HEK293T (cell line): ENCODE results near the gene SRRT.

Experiments
- CTCF ChIA-PET: fragments of 350-600 bp; formaldehyde crosslinking; extraction: SDS; loops from one replicate; lab custom pipeline; 2021; ENCODE audit warnings: antibody characterized with exemption, inconsistent platforms; lab: Yijun Ruan, JAX
- POLR2A ChIA-PET: fragments of 350-600 bp; formaldehyde crosslinking; extraction: SDS; loops from one replicate; lab custom pipeline; 2020; ENCODE audit warnings: antibody characterized with exemption, inconsistent platforms; lab: Yijun Ruan, JAX
- DNase-seq: peaks from one replicate; pipeline ENCODE4 v3.0.0; 2012; ENCODE audit warnings: mixed read lengths; ENCODE audit errors: extremely low spot score
- ARNT ChIP-seq: fragments of 450-650 bp; IDR thresholded peaks from 2 replicates; pipeline ENCODE4 v1.6.1; 2017; ENCODE audit warnings: mild to moderate bottlenecking
- BHLHE40 ChIP-seq: fragments of 450-650 bp; IDR thresholded peaks from 2 replicates; pipeline ENCODE4 v1.6.1; 2016; ENCODE audit warnings: mild to moderate bottlenecking, moderate library complexity, borderline replicate concordance
- CTBP1 ChIP-seq: fragments of 450-650 bp; IDR thresholded peaks from 2 replicates; pipeline ENCODE4 v1.6.1; 2016; ENCODE audit warnings: borderline replicate concordance
- ELF4 ChIP-seq: fragments of 450-650 bp; IDR thresholded peaks from 2 replicates; pipeline ENCODE4 v1.6.1; 2017; ENCODE audit warnings: antibody characterized with exemption
- FOXA1 ChIP-seq: fragments of 450-650 bp; IDR thresholded peaks from 2 replicates; pipeline ENCODE4 v1.6.1; 2016; ENCODE audit warnings: mild to moderate bottlenecking
- FOXK2 ChIP-seq: fragments of 450-650 bp; IDR thresholded peaks from 2 replicates; pipeline ENCODE4 v1.6.1; 2016; ENCODE audit warnings: mild to moderate bottlenecking
- FOXM1 ChIP-seq: fragments of 450-650 bp; IDR thresholded peaks from 2 replicates; pipeline ENCODE4 v1.6.1; 2017; ENCODE audit warnings: mild to moderate bottlenecking, borderline replicate concordance
- HDGF ChIP-seq: fragments of 450-650 bp; IDR thresholded peaks from 2 replicates; pipeline ENCODE4 v1.6.1; 2017; ENCODE audit warnings: antibody characterized with exemption, borderline replicate concordance
- L3MBTL2 ChIP-seq: fragments of 450-650 bp; conservative IDR thresholded peaks from 2 replicates; pipeline ENCODE4 v1.6.1; 2016; ENCODE audit warnings: mild to moderate bottlenecking
- LEF1 ChIP-seq: fragments of 450-650 bp; IDR thresholded peaks from 2 replicates; pipeline ENCODE4 v1.6.1; 2017; ENCODE audit warnings: mild to moderate bottlenecking, borderline replicate concordance
- NFRKB ChIP-seq: fragments of 450-650 bp; IDR thresholded peaks from 2 replicates; pipeline ENCODE4 v1.6.1; 2016; ENCODE audit warnings: mild to moderate bottlenecking, moderate library complexity
- PKNOX1 ChIP-seq: fragments of 450-650 bp; IDR thresholded peaks from 2 replicates; pipeline ENCODE4 v1.6.1; 2016
- SP1 ChIP-seq: fragments of 450-650 bp; IDR thresholded peaks from 2 replicates; pipeline ENCODE4 v1.6.1; 2017
- SUZ12 ChIP-seq: fragments of 450-650 bp; IDR thresholded peaks from 2 replicates; pipeline ENCODE4 v1.6.1; 2016; ENCODE audit warnings: mild to moderate bottlenecking
- TARDBP ChIP-seq: fragments of 450-650 bp; IDR thresholded peaks from 2 replicates; pipeline ENCODE4 v1.6.1; 2016
- ZNF384 ChIP-seq: fragments of 450-650 bp; IDR thresholded peaks from 2 replicates; pipeline ENCODE4 v1.6.1; 2016

SRRT gene

DNA sequence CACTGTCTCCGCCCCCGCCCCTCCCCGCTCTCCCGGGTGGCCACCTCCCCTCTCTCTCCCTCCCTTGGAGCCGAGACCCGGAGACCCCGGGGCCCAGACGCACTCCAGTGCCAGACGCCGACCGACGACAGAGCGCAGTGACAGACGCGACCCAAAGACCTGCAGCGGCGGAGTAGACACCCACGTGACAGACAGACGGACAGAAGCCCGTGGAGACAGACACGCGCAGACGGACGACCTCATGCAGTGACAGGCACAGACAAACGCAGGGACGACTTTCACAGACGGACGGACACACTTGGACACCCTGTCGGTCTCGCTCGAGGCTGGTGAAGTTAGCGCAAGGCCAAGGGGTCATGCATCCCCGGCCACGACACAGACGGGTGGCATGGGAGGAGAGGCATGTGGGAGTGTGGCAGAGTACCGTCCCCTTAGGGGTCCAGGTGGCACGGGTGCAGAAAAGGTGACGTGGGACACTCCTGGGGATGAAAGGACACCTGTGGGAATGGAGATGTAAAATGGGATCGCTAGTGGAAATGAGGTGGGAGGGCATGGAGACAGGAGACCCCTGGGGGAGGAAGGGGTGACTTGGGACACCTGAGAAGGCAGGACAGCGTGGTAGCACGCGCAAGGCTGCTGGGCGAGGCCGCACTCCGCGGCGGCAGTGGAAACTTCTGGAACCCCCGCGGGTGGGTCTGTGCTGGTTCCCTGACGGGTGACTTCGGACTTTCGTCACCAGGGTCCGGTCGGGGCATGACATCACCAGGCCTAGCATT is 21.2 kb downstream of the SRRT start:
- ChIA-PET POLR2A (interaction anchor here (1.9 kb wide), 1 partner anchor 21 kb away, joined by 8 read pairs; the partner anchor contains the start of gene SRRT), CTCF (interaction anchor here (0.6 kb wide), 1 partner anchor 370 kb away, joined by 3 read pairs; no protein-coding TSS in a partner anchor)
- peak; percentile 81 for TF ChIP-seq TARDBP
- TF ChIP-seq BHLHE40, result no peak
- TF ChIP-seq SUZ12, result no peak
- peak; percentile 37; the same call in 1 of the 2 replicates for TF ChIP-seq PKNOX1
- peak; percentile 75 for TF ChIP-seq L3MBTL2
- peak; percentile 61 for DNase-seq

- POLR2A ChIA-PET, result no interaction called here
- TF ChIP-seq SUZ12, result no peak
- 0 out of 2 replicates have a peak, but pooled peaks have one; percentile 52 for TF ChIP-seq TARDBP
- no peak for TF ChIP-seq LEF1
- peak; percentile 71 for TF ChIP-seq L3MBTL2
- TF ChIP-seq ARNT, result no peak
- no peak for TF ChIP-seq ELF4
- no peak for TF ChIP-seq HDGF
- CTCF ChIA-PET, result interaction anchor here (0.6 kb wide), 1 partner anchor 369 kb away, joined by 3 read pairs; no protein-coding TSS in a partner anchor
- DNase-seq, result peak; percentile 63
Measured at GRCh38 chr7:100896732-100897608, 22.1 kb downstream of the SRRT start.

DNA sequence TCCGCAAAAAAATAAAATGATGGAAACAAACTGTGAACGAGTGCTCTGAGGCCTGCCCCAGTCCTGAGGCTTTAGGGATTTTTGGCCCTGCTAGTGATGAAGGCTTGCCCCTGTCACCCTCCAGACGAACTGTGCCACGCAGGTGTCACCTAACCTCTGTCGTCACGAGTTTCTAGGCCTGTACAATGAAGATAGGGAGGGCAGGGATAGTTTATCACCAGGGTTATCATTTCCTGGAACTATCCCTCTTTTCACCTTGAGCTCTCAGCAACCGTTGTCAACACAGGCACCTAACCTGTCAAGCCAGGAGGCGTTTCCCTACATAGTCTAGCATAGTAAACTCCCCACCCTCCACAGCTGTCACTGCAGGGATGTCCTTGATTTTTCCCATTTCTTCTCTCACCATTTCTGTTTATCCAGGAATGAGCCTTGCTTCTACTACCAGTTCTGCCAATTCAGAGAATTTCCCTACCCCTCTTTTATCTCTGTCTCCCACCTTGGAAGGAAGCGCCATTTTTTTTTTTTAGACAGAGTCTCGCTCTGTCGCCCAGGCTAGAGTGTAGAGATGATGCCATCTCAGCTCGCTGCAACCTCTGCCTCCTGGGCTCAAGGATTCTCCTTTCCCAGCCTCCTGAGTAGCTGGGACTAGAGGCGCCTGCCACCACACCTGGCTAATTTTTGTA is 23.0 kb downstream of the SRRT start:
- no peak for DNase-seq
- ChIA-PET CTCF (no interaction called here), POLR2A (interaction anchor here (1.2 kb wide), 1 partner anchor 8 kb away, joined by 3 read pairs; the partner anchor contains the start of gene UFSP1)
- TF ChIP-seq LEF1, result no peak
- TF ChIP-seq FOXM1, result no peak
- TF ChIP-seq HDGF, result no peak
- no peak for TF ChIP-seq ZNF384

DNA sequence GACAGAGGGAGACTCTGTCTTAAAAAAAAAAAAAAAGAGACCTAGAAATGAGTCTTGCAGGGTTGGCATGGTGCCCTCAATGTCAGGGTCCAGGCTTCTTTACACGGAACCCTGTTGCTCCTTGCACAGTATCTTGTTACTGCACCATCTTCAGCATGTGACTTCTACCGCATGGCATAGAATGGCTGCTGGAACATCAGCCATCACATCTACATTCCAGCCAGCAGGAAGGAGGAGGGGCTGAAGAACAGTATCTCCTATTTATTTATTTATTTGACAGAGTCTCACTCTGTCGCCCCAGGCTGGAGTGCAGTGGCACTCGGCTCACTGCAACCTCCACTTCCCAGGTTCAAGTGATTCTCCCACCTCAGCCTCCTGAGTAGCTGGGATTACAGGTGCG is 24.5 kb downstream of the SRRT start:
- CTCF ChIA-PET, result interaction anchor here (0.7 kb wide), 1 partner anchor 52 kb away, joined by 9 read pairs; no protein-coding TSS in a partner anchor

GRCh38 chr7:100900978-100901377 is 26.1 kb downstream of the SRRT start:
- TF ChIP-seq PKNOX1 (no peak), BHLHE40 (no peak), SP1 (no peak), ARNT (no peak), HDGF (no peak), SUZ12 (no peak)
- ChIA-PET POLR2A (no interaction called here), CTCF (interaction anchor here (0.6 kb wide), 1 partner anchor 46 kb away, joined by 3 read pairs; no protein-coding TSS in a partner anchor)
- DNase-seq, result no peak

More for the DNA sequence above, 24.5 kb downstream of the SRRT start:
- TF ChIP-seq PKNOX1 (no peak), LEF1 (no peak), ARNT (no peak), BHLHE40 (no peak), L3MBTL2 (no peak), HDGF (no peak), ZNF384 (no peak), NFRKB (no peak), FOXK2 (no peak), FOXM1 (no peak), TARDBP (no peak), SP1 (no peak), CTBP1 (no peak), SUZ12 (no peak), ELF4 (no peak), FOXA1 (no peak)
- POLR2A ChIA-PET, result interaction anchor here (1.1 kb wide), 1 partner anchor 10 kb away, joined by 3 read pairs; the partner anchor contains the start of gene UFSP1
- DNase-seq, result no peak
